T-helper 22 cell (primary cell): ENCODE measurements around the gene TCEAL7.

Experiments used
- DNase-seq: peaks from one replicate; pipeline ENCODE4 v3.0.0-alpha.2; 2020; ENCODE audit warnings: low read depth

The TCEAL7 gene

GRCh38 chrX:103367502-103367901, 37.5 kb downstream of the TCEAL7 start:
- no peak for DNase-seq

DNA sequence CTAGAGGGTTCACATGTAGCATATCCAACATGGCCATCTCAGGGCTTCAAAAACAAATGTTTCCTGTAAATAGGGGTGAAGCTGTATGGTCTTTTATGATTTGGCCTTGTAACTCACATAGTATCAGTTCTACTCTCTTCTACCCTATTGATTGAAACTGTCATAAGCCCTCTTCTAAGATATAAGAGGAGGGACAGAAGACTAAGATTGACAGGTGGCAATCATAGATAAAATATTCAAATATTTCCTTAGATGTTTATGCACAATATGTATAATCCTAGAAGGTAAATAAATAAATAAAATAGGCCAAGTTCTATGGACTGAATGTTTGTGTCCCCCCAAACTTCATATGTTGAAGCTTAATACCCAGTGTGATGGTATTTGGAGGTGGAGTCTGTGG, 39.4 kb downstream of the TCEAL7 start:
- DNase-seq = no peak

DNA sequence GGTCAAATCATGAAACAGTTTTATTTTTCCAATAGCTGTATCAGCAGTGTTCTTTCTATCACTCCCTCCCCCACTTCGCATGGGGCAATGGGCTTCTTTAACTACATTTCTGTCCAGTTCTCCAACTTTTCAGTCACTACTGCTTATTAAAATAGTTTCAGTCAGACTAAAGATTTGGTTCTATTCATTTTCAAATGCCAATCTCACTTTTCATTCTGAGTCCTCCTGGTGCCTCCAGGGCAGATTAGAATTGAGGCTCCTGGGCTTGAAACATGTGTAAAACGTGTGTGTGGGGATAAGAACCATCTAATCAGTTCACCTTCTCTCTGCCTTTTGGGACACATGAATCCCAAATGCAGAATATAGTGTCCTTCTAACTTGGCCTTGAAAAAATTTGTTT, 42.8 kb downstream of the TCEAL7 start:
- no peak for DNase-seq

DNA sequence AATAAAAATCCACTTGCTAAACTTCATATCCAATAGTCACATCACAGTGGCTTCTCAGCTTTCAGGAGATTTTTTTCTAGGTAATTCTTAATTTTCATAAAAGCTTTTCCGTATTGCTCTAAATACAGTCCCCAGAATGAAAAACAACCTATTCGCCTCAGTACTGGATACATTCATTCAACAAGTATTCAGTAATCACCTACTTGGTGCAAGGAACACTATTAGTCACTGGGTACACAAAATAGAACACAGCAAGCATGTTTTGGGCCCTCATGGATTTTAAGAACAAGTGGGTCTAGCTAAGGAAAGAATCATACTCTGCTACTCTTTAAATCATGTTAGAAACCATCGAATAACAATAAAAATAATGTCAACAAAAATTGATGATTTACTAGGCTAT, 43.5 kb downstream of the TCEAL7 start:
- no peak for DNase-seq

- peak; percentile 10 for DNase-seq
Observed at GRCh38 chrX:103376118-103376978, 46.3 kb downstream of the TCEAL7 start, which contains the start of gene BEX3. BEX3 (plus strand) TSS chrX:103376538; CDS start chrX:103377522, 984 bp downstream.

DNA sequence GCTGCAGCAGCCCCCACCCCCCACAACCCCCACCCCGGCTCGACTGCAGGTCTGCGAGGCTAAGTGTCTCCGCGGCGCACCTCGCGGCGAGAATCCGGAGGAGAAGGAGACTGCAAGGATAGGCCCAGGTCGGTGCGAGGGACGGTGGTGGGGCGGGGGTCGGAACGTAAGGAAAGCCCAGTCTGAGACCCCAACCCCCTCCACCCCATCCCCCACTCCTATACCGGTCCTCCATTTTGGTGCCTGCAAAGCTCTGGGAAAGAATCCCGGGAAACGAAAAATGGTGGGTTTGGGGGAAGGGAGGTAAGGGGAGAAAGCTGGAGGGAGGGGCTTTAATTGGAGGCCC, 46.9 kb downstream of the TCEAL7 start:
- DNase-seq = no peak

DNA sequence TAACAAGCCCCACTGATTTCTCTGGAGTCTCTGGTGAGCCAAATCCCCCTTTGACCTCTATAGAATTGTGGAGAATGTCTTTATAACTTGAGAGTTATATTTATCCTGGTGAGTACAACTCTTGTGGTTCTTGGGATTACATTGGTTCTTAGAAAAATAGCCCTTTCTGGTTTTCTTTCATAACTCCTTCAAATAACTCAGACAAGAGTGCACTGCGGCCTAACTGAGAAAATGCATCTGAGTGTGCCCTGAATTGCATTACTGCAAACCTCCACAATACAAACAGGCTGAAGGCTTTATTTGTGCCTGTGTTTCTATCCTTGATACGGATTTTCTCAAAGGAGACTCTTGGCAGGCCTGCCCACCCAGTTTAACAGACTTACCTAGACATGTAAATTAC, 49.0 kb downstream of the TCEAL7 start:
- no peak for DNase-seq
